Measurements from ENCODE around the gene MAPK8IP3. TPM values are rescaled to one million over a fixed set of nuclear protein-coding genes. Genes with fewer than 3 reads are reported as not detected.

The MAPK8IP3 gene
- total and polyA plus RNA-seq, 9 of the 15 experiments (the other 6 are each of a cell fraction or from before 2014, with no cell fraction given): 0.17 to 58.7 (median 16.7) TPM

GRCh38 chr16:1706386-1707192, 594 bp downstream of the MAPK8IP3 start (continued):
- TF ChIP-seq E2F6 (IDR thresholded peaks at IDR 0.05; ENCODE audit: borderline replicate concordance in 1 of 2, extremely low read depth in 1 of 2, insufficient read depth in 1 of 2, insufficient read length in 1 of 2, low read depth in 1 of 2, low read length in 1 of 2, poor library complexity in 1 of 2, severe bottlenecking in 1 of 2) (peak; percentile 42 to 45), ZNF12 (CRISPR knock-in tag; IDR thresholded peaks at IDR 0.05) (no peak), HMBOX1 (IDR thresholded peaks at IDR 0.05) (no peak), CBX1 (IDR thresholded peaks at IDR 0.05; ENCODE audit: low read depth) (no peak), MTA2 (IDR thresholded peaks at IDR 0.05; ENCODE audit: low read depth) (no peak), SETDB1 (IDR thresholded peaks at IDR 0.05; ENCODE audit: low read length) (no peak), E2F4 (CRISPR knock-in tag; IDR thresholded peaks at IDR 0.05; ENCODE audit: low read depth) (0 out of 2 replicates have a peak, but pooled peaks have one; percentile 64), MIER1 (IDR thresholded peaks at IDR 0.05; ENCODE audit: low read depth) (no peak), HIVEP1 (CRISPR knock-in tag; IDR thresholded peaks at IDR 0.05) (no peak), ZNF592 (IDR thresholded peaks at IDR 0.05) (no peak), PCBP1 (IDR thresholded peaks at IDR 0.05; ENCODE audit: low read depth, low read length, poor library complexity, severe bottlenecking) (no peak), CSDE1 (IDR thresholded peaks at IDR 0.05) (no peak), TFE3 (CRISPR knock-in tag; IDR thresholded peaks at IDR 0.05) (no peak), ZNF766 (CRISPR knock-in tag; conservative IDR thresholded peaks at IDR 0.05) (no peak), GTF2E2 (tag; IDR thresholded peaks at IDR 0.05) (no peak), CC2D1A (IDR thresholded peaks at IDR 0.05) (no peak), POLR3G (IDR thresholded peaks at IDR 0.05; ENCODE audit: extremely low read depth, insufficient read length, insufficient replicate concordance) (no peak), ZFP30 (CRISPR knock-in tag; IDR thresholded peaks at IDR 0.05; ENCODE audit: borderline replicate concordance) (no peak)
